SU-DHL-6 (cell line): Measurements from ENCODE around the gene CPLX1.

Source experiments
- H2AFZ ChIP-seq: fragments of 200-600 bp; sonication (generic); 2 replicates; pipeline ENCODE4 v1.6.1; 2014; ENCODE audit warnings: low read depth, mild to moderate bottlenecking, moderate library complexity, mixed read lengths, antibody characterized with exemption, low read length; ENCODE audit not compliant: severe bottlenecking
- H3F3A ChIP-seq: fragments of 200-600 bp; shearing (Covaris generic); 2 replicates; pipeline ENCODE4 v1.6.0; 2016; ENCODE audit warnings: antibody characterized with exemption, mild to moderate bottlenecking; ENCODE audit not compliant: insufficient read depth
- H3K27ac ChIP-seq: fragments of 200-600 bp; sonication (generic); 2 replicates; pipeline ENCODE4 v1.5.1; 2016; ENCODE audit warnings: low read depth, mild to moderate bottlenecking, low read length, moderate library complexity, mixed read lengths
- H3K27me3 ChIP-seq: fragments of 200-600 bp; sonication (generic), shearing (Covaris generic); 2 replicates; pipeline ENCODE4 v1.6.0; 2014; ENCODE audit warnings: mild to moderate bottlenecking, low read length
- H3K36me3 ChIP-seq: fragments of 200-600 bp; sonication (generic); 2 replicates; pipeline ENCODE4 v1.6.1; 2014; ENCODE audit warnings: mild to moderate bottlenecking, low read length, mixed read lengths
- H3K4me2 ChIP-seq: fragments of 300-600, 200-600 bp; shearing (Covaris generic), sonication (generic); 2 replicates; pipeline ENCODE4 v1.6.0; 2014; ENCODE audit warnings: low read length, low read depth, mild to moderate bottlenecking; ENCODE audit not compliant: poor library complexity, severe bottlenecking
- H3K4me3 ChIP-seq: fragments of 200-600 bp; sonication (generic); 2 replicates; pipeline ENCODE4 v1.5.1; 2014; ENCODE audit warnings: antibody characterized with exemption, low read length, mild to moderate bottlenecking, mixed read lengths; ENCODE audit not compliant: insufficient read depth, poor library complexity, severe bottlenecking
- H3K79me2 ChIP-seq: fragments of 200-600 bp; sonication (generic); 2 replicates; pipeline ENCODE4 v1.6.1; 2014; ENCODE audit warnings: mild to moderate bottlenecking, low read length, moderate library complexity; ENCODE audit not compliant: insufficient read depth
- H3K9ac ChIP-seq: fragments of 200-600 bp; sonication (generic); 2 replicates; pipeline ENCODE4 v1.7.0; 2014; ENCODE audit warnings: mild to moderate bottlenecking, low read length
- H3K9me2 ChIP-seq: fragments of 200-600 bp; sonication (generic); replicated peaks from 2 replicates; pipeline ENCODE4 v1.6.1; 2014; ENCODE audit warnings: low read length; ENCODE audit not compliant: insufficient read depth
- H3K9me3 ChIP-seq: fragments of 200-600 bp; sonication (generic); 2 replicates; pipeline ENCODE4 v1.6.1; 2014; ENCODE audit warnings: low read length, mixed read lengths; ENCODE audit not compliant: insufficient read depth
- H4K20me1 ChIP-seq: fragments of 200-600 bp; sonication (generic); 2 replicates; pipeline ENCODE4 v1.6.1; 2014; ENCODE audit warnings: low read depth, mild to moderate bottlenecking, antibody characterized with exemption, low read length, moderate library complexity, mixed read lengths
- EZH2phosphoT487 ChIP-seq: fragments of 200-600 bp; sonication (generic), shearing (Covaris generic); conservative IDR thresholded peaks from 2 replicates; pipeline ENCODE4 v1.6.1; 2018; ENCODE audit warnings: mild to moderate bottlenecking, antibody characterized with exemption, low read length, moderate library complexity, mixed read lengths
- TF ChIP-seq, protein P1 (sequence below): fragments of 200-600 bp; sonication (generic); IDR thresholded peaks from one replicate; pipeline ENCODE4 v1.5.1; 2017; ENCODE audit warnings: antibody characterized with exemption, mild to moderate bottlenecking, low read length, moderate library complexity; ENCODE audit not compliant: insufficient read depth, poor library complexity, severe bottlenecking

CPLX1 gene

DNA sequence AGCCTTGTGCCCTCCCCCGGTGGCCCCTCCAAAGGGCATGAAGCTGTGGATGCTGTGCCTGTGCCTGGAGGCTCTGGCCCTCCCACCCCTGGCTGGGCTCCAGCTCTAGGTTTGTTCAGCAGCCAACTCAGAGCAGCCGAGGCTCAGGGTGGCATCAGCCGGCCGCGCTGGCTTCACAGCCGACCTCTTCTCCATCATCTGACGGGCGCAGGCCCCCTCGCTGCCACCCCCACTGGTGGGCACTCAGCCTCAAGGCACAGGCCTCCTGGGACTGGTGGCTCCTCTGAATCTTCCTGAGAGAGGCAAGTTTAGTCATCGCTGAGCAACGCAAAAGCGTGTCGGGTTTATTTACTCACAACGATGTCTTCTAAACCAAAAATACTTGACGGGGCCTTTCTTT lies 74.3 kb downstream of the CPLX1 start:
- Histone ChIP-seq H3K4me2 (no peak overlapping the region), H3K79me2 (0 out of 2 replicates have a peak, but pooled peaks cover 5% of the 10 kb centered on the region), H3K9ac (no peak overlapping the region), H3F3A (no peaks in the 10 kb centered on the region), H3K27me3 (no peaks in the 10 kb centered on the region), H2AFZ (no peak overlapping the region), H4K20me1 (no peaks in the 10 kb centered on the region), H3K9me2 (no peaks in the 10 kb centered on the region), H3K4me3 (no peak overlapping the region), H3K27ac (no peak overlapping the region), H3K9me3 (no peaks in the 10 kb centered on the region), H3K36me3 (no peaks in the 10 kb centered on the region; the same call in 1 of the 2 replicates)
- TF ChIP-seq EZH2phosphoT487, result no peak
- TF ChIP-seq, protein P1, sequence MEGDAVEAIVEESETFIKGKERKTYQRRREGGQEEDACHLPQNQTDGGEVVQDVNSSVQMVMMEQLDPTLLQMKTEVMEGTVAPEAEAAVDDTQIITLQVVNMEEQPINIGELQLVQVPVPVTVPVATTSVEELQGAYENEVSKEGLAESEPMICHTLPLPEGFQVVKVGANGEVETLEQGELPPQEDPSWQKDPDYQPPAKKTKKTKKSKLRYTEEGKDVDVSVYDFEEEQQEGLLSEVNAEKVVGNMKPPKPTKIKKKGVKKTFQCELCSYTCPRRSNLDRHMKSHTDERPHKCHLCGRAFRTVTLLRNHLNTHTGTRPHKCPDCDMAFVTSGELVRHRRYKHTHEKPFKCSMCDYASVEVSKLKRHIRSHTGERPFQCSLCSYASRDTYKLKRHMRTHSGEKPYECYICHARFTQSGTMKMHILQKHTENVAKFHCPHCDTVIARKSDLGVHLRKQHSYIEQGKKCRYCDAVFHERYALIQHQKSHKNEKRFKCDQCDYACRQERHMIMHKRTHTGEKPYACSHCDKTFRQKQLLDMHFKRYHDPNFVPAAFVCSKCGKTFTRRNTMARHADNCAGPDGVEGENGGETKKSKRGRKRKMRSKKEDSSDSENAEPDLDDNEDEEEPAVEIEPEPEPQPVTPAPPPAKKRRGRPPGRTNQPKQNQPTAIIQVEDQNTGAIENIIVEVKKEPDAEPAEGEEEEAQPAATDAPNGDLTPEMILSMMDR, result no peak

DNA sequence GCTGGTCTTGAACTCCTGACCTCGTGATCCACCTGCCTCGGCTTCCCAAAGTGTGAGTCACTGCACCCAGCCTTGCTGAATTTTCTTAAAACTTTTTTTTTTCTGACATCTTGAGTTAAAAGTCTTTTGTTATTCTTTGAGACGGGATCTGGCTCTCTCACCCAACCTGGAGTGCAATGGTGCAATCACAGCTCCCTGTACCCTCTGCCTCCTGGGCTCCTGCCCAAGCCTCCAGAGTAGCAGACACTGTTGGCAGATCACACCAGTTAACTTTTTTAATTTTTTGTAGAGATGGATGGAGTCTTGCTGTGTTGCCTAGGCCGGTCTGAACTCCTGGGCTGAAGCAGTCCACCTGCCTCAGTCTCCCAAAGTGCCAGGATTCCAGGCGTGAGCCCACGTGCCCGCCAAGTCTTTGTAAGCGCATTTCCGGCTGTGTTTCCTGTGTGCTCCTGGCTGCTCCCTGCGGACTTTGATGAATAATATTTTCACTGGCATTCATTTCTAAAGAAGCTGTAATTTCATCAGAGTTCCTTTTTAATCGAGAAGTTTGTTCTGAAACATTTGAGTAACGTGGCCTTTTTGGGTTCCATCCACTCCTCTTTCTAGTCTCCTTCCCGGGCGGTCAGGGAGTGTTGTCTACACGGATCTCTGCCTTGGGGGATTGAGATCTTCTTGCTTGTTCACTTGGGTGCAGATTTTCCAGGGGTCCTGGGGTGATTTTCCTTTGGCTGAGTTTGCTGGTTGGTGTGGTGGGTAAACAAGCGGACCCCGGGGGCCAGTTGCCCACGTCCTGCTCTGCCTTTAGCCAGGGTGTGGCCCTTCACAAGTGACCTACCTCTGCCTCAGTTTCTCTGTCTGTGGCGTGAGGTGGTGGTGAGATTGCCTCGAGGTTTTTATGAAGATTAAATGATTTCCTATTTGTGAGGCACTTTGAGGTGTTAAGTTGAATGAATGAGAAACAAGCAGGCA lies 75.9 kb downstream of the CPLX1 start:
- H3K79me2 ChIP-seq, result 0 out of 2 replicates have a peak, but pooled peaks cover 5% of the 10 kb centered on the region
- no peak for TF ChIP-seq EZH2phosphoT487
- TF ChIP-seq, protein P1, result no peak
- H3K36me3 ChIP-seq, result no peaks in the 10 kb centered on the region; the same call in 1 of the 2 replicates
- no peak overlapping the region for H3K4me2 ChIP-seq
- no peak overlapping the region for H3K9ac ChIP-seq
- no peaks in the 10 kb centered on the region for H3F3A ChIP-seq
- no peak overlapping the region for H2AFZ ChIP-seq
- H3K4me3 ChIP-seq, result no peak overlapping the region
- H3K9me2 ChIP-seq, result no peaks in the 10 kb centered on the region
- no peaks in the 10 kb centered on the region for H3K27me3 ChIP-seq
- H4K20me1 ChIP-seq, result no peaks in the 10 kb centered on the region
- H3K9me3 ChIP-seq, result no peaks in the 10 kb centered on the region
- H3K27ac ChIP-seq, result no peak overlapping the region

DNA sequence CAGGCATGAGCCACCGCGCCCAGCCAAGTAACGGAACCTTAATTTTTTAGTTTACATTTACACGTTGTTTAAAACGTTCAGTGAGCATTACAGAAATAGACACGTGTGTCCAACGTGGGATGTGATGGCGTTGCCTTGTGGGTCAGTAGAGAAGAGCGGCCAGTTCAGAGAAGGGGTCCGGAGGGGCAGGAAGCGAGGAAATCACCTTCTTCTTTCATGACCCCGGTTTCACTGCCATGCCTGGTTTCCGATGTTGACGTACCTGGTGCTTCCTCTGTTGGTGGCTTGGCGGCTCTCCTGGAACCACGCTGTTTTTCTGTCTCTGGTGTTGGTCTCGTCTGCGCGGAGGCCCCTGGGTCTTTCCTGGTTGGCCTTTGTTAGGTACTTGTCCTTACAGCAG lies 77.5 kb downstream of the CPLX1 start:
- H3F3A ChIP-seq, result peaks cover 4% of the 10 kb centered on the region; the same call in 1 of the 2 replicates
- no peak overlapping the region for H3K9ac ChIP-seq
- H3K4me2 ChIP-seq, result no peak overlapping the region
- H4K20me1 ChIP-seq, result no peaks in the 10 kb centered on the region
- H3K79me2 ChIP-seq, result 0 out of 2 replicates have a peak, but pooled peaks cover 5% of the 10 kb centered on the region
- no peak overlapping the region for H2AFZ ChIP-seq
- no peaks in the 10 kb centered on the region; the same call in 1 of the 2 replicates for H3K36me3 ChIP-seq
- no peak overlapping the region for H3K27ac ChIP-seq
- TF ChIP-seq EZH2phosphoT487, result no peak
- TF ChIP-seq, protein P1, result no peak
- H3K27me3 ChIP-seq, result no peaks in the 10 kb centered on the region
- no peaks in the 10 kb centered on the region for H3K9me2 ChIP-seq
- H3K9me3 ChIP-seq, result no peaks in the 10 kb centered on the region
- H3K4me3 ChIP-seq, result no peak overlapping the region
